GM21619 (cell line): Measurements from ENCODE around the gene CPNE1.

Experiments used
- ATAC-seq: cut with Tn5 transposase; IDR thresholded peaks from one replicate; pipeline ENCODE4 v1.9.1; 2021; ENCODE audit not compliant: unreplicated experiment

The CPNE1 gene

GRCh38 chr20:35654415-35654814, 10.3 kb downstream of the CPNE1 start:
- no peak for ATAC-seq

- ATAC-seq: no peak
Observed at GRCh38 chr20:35653893-35654292, 10.8 kb downstream of the CPNE1 start.

- no peak for ATAC-seq
Observed at GRCh38 chr20:35653430-35653734, 11.3 kb downstream of the CPNE1 start.

GRCh38 chr20:35652641-35653429, 11.9 kb downstream of the CPNE1 start:
- no peak for ATAC-seq

GRCh38 chr20:35651958-35652357, 12.7 kb downstream of the CPNE1 start:
- ATAC-seq: no peak

- no peak for ATAC-seq
Observed at GRCh38 chr20:35650632-35651031, 14.1 kb downstream of the CPNE1 start.

- ATAC-seq: no peak
Observed at GRCh38 chr20:35648836-35649235, 15.9 kb downstream of the CPNE1 start.

GRCh38 chr20:35644806-35645205, 19.9 kb downstream of the CPNE1 start:
- no peak for ATAC-seq

- ATAC-seq: no peak
Observed at GRCh38 chr20:35643045-35643444, 21.7 kb downstream of the CPNE1 start.

GRCh38 chr20:35641743-35642142, 23.0 kb downstream of the CPNE1 start:
- ATAC-seq: no peak

- no peak for ATAC-seq
Observed at GRCh38 chr20:35640724-35641123, 24.0 kb downstream of the CPNE1 start.

GRCh38 chr20:35638751-35639150, 25.9 kb downstream of the CPNE1 start:
- ATAC-seq: no peak

- no peak for ATAC-seq
Observed at GRCh38 chr20:35637276-35637675, 27.4 kb downstream of the CPNE1 start.

- no peak for ATAC-seq
Observed at GRCh38 chr20:35636095-35636494, 28.6 kb downstream of the CPNE1 start.

GRCh38 chr20:35635652-35636051, 29.0 kb downstream of the CPNE1 start:
- no peak for ATAC-seq

- ATAC-seq: no peak
Observed at GRCh38 chr20:35632539-35633115, 32.1 kb downstream of the CPNE1 start.

GRCh38 chr20:35630636-35631035, 34.1 kb downstream of the CPNE1 start:
- no peak for ATAC-seq

- no peak for ATAC-seq
Observed at GRCh38 chr20:35629427-35630145, 35.1 kb downstream of the CPNE1 start.

- no peak for ATAC-seq
Observed at GRCh38 chr20:35627121-35627520, 37.6 kb downstream of the CPNE1 start.

GRCh38 chr20:35626386-35627001, 38.2 kb downstream of the CPNE1 start:
- no peak for ATAC-seq

GRCh38 chr20:35625584-35626385, 38.9 kb downstream of the CPNE1 start:
- ATAC-seq: no peak
